IPS-20b (cell line): ENCODE results near the gene PCDH9.

ENCODE experiments used
- H3K27ac ChIP-seq: one replicate; pipeline ENCODE4 v1.5.1; 2013; ENCODE audit warnings: low read length
- H3K27me3 ChIP-seq: 2 replicates; pipeline ENCODE4 v1.6.1; 2013; ENCODE audit warnings: mild to moderate bottlenecking, low read length, inconsistent platforms; ENCODE audit not compliant: insufficient read depth
- H3K36me3 ChIP-seq: 2 replicates; pipeline ENCODE4 v1.6.1; 2013; ENCODE audit warnings: low read depth, mild to moderate bottlenecking, inconsistent platforms, low read length, moderate library complexity; ENCODE audit not compliant: insufficient read depth
- H3K4me1 ChIP-seq: 2 replicates; pipeline ENCODE4 v1.6.1; 2013; ENCODE audit warnings: mild to moderate bottlenecking, control low read depth, inconsistent platforms, low read length, moderate library complexity; ENCODE audit not compliant: insufficient read depth
- H3K4me3 ChIP-seq: 2 replicates; pipeline ENCODE4 v1.5.1; 2013; ENCODE audit warnings: mild to moderate bottlenecking, low read length, inconsistent platforms
- H3K9ac ChIP-seq: 2 replicates; pipeline ENCODE4 v1.6.1; 2013; ENCODE audit warnings: low read depth, mild to moderate bottlenecking, inconsistent platforms, low read length, moderate library complexity
- H3K9me3 ChIP-seq: 2 replicates; pipeline ENCODE4 v1.6.1; 2013; ENCODE audit warnings: mild to moderate bottlenecking, low read depth, low read length, inconsistent platforms; ENCODE audit not compliant: insufficient read depth

The PCDH9 gene

GRCh38 chr13:66518068-66518467 is 712.1 kb downstream of the PCDH9 start:
- Histone ChIP-seq H3K27me3 (no peaks in the 10 kb centered on the region), H3K27ac (no peak overlapping the region), H3K36me3 (no peaks in the 10 kb centered on the region), H3K9ac (no peak overlapping the region), H3K4me3 (no peak overlapping the region), H3K4me1 (no peaks in the 10 kb centered on the region), H3K9me3 (no peaks in the 10 kb centered on the region)

GRCh38 chr13:66513728-66514127 is 716.4 kb downstream of the PCDH9 start:
- no peak overlapping the region for H3K9ac ChIP-seq
- no peaks in the 10 kb centered on the region for H3K27me3 ChIP-seq
- no peaks in the 10 kb centered on the region for H3K9me3 ChIP-seq
- H3K36me3 ChIP-seq, result no peaks in the 10 kb centered on the region
- no peak overlapping the region for H3K27ac ChIP-seq
- no peaks in the 10 kb centered on the region for H3K4me1 ChIP-seq
- no peak overlapping the region for H3K4me3 ChIP-seq

GRCh38 chr13:66509175-66509574 is 721.0 kb downstream of the PCDH9 start:
- Histone ChIP-seq H3K27ac (no peak overlapping the region), H3K4me3 (no peak overlapping the region), H3K9me3 (no peaks in the 10 kb centered on the region), H3K27me3 (no peaks in the 10 kb centered on the region), H3K4me1 (0 out of 2 replicates have a peak, but pooled peaks cover 3% of the 10 kb centered on the region), H3K9ac (no peak overlapping the region), H3K36me3 (no peaks in the 10 kb centered on the region)

GRCh38 chr13:66508153-66508909 is 721.8 kb downstream of the PCDH9 start:
- H3K27ac ChIP-seq, result no peak overlapping the region
- no peaks in the 10 kb centered on the region for H3K27me3 ChIP-seq
- peaks cover 10% of the 10 kb centered on the region for H3K4me1 ChIP-seq
- no peak overlapping the region for H3K4me3 ChIP-seq
- H3K36me3 ChIP-seq, result no peaks in the 10 kb centered on the region
- H3K9ac ChIP-seq, result no peak overlapping the region
- H3K9me3 ChIP-seq, result no peaks in the 10 kb centered on the region

DNA sequence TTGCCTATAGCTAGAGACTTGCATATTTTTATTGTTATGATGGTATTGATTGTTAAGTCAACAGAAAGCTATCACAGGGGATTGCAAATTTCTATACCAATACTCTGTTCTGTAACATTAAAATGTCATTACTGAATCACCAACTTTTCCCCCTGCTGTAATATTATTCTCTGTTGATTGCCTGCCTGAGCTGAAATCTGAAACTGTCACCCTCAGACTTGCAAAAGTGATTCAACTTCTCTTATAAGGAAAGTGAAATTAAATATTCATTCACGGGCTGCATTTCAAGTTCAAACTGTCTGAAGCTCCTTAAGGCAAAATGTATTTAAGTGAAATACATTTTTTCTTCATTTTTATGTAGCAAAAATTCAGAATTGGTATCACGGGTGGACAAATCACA is 723.2 kb downstream of the PCDH9 start:
- Histone ChIP-seq H3K27me3 (no peaks in the 10 kb centered on the region), H3K4me3 (no peak overlapping the region), H3K36me3 (no peaks in the 10 kb centered on the region), H3K27ac (no peak overlapping the region), H3K4me1 (peaks cover 15% of the 10 kb centered on the region), H3K9me3 (no peaks in the 10 kb centered on the region), H3K9ac (no peak overlapping the region)

- H3K9me3 ChIP-seq, result no peaks in the 10 kb centered on the region
- no peaks in the 10 kb centered on the region for H3K36me3 ChIP-seq
- no peak overlapping the region for H3K27ac ChIP-seq
- H3K27me3 ChIP-seq, result no peaks in the 10 kb centered on the region
- no peak overlapping the region for H3K9ac ChIP-seq
- H3K4me3 ChIP-seq, result no peak overlapping the region
- peaks cover 15% of the 10 kb centered on the region for H3K4me1 ChIP-seq
Measured at GRCh38 chr13:66506051-66506777, 723.9 kb downstream of the PCDH9 start.

DNA sequence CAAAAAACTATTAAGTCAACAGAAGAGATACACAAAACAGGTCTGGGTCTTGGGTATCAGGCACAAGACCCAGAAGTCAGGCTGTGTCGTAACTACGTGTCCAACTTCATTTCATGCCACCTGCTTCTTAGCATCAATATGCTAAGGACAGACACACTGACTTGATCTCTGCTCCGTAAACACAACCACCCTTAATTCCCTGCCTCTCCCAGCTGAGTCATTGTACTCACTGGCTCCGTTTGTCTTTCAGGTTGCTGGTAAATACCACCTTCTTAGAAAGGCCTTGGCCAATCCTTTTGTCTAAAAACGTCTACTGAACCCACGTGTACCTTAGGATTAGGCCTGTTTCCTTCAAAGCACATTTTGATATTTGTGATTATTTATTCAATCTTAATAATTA is 726.2 kb downstream of the PCDH9 start:
- no peaks in the 10 kb centered on the region for H3K36me3 ChIP-seq
- no peaks in the 10 kb centered on the region for H3K9me3 ChIP-seq
- no peaks in the 10 kb centered on the region for H3K27me3 ChIP-seq
- no peak overlapping the region for H3K4me3 ChIP-seq
- H3K9ac ChIP-seq, result no peak overlapping the region
- H3K27ac ChIP-seq, result no peak overlapping the region
- peaks cover 15% of the 10 kb centered on the region for H3K4me1 ChIP-seq

GRCh38 chr13:66501181-66501580 is 729.0 kb downstream of the PCDH9 start:
- Histone ChIP-seq H3K27ac (no peak overlapping the region), H3K4me1 (peaks cover 15% of the 10 kb centered on the region), H3K4me3 (no peak overlapping the region), H3K36me3 (no peaks in the 10 kb centered on the region), H3K9ac (no peak overlapping the region), H3K9me3 (no peaks in the 10 kb centered on the region), H3K27me3 (no peaks in the 10 kb centered on the region)

DNA sequence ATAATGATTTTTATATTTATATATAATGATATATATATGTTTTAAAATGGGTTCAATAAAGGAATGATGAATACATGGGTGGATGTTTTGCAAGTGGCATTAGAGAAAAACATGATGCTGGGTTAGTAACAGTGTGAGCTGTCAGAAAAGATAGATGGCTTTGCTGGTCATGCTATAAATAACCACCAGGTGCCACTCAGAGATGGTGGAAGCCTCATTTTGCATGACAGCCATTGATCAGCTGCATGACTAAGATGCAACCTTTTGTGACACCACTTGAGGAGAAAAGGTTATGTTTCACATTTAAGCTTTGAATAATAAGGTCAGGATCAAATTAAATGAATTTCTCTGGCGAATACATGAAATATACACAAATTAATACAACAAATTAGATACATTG is 737.7 kb downstream of the PCDH9 start:
- no peaks in the 10 kb centered on the region for H3K4me1 ChIP-seq
- H3K9ac ChIP-seq, result no peak overlapping the region
- H3K27ac ChIP-seq, result no peak overlapping the region
- H3K4me3 ChIP-seq, result no peak overlapping the region
- no peaks in the 10 kb centered on the region for H3K9me3 ChIP-seq
- H3K27me3 ChIP-seq, result no peaks in the 10 kb centered on the region
- H3K36me3 ChIP-seq, result no peaks in the 10 kb centered on the region

DNA sequence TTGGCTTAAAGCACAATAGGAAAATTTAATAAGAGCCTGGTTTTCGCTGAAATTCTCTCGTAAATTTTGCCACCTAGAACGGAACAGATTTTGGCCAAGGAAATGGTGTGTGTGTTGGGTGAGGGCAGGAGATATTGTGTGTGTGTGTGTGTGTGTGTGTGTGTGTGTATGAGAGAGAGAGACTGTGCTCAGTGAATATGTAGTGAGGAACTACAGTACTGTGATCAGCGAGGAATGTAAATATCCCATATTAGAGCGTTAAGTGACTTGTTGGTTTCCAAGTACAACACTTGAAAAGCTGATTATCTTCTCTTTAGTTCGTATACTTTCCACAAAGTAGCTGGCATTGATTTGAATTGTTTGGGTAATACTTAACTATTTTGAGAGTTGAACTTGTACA is 738.9 kb downstream of the PCDH9 start:
- Histone ChIP-seq H3K36me3 (no peaks in the 10 kb centered on the region), H3K9ac (no peak overlapping the region), H3K9me3 (no peaks in the 10 kb centered on the region), H3K27me3 (no peaks in the 10 kb centered on the region), H3K4me1 (no peaks in the 10 kb centered on the region), H3K4me3 (no peak overlapping the region), H3K27ac (no peak overlapping the region)

DNA sequence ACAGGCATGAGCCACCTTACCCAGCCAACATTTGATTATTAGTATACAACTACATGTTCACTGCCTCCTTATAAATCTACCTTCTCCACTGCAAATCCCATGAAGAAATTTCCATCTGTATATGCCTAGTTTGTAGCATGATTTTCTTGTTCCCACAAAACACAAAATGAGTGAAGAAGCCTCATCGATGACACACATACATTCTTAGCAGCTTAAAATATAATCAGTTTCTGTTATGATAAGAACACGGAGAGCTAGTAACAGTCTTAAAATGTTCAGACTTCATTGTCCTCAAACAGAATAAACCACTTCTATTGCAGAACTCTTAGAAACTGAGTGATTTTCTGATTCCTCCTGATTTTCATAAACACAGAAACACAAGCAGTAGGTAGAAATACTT is 740.5 kb downstream of the PCDH9 start:
- Histone ChIP-seq H3K27ac (no peak overlapping the region), H3K36me3 (no peaks in the 10 kb centered on the region), H3K4me3 (no peak overlapping the region), H3K9me3 (no peaks in the 10 kb centered on the region), H3K4me1 (no peaks in the 10 kb centered on the region), H3K9ac (no peak overlapping the region), H3K27me3 (no peaks in the 10 kb centered on the region)

GRCh38 chr13:66489172-66489571 is 741.0 kb downstream of the PCDH9 start:
- Histone ChIP-seq H3K27ac (no peak overlapping the region), H3K4me1 (no peaks in the 10 kb centered on the region), H3K4me3 (no peak overlapping the region)

More at GRCh38 chr13:66489172-66489571, 741.0 kb downstream of the PCDH9 start:
- no peaks in the 10 kb centered on the region for H3K27me3 ChIP-seq
- H3K9me3 ChIP-seq, result no peaks in the 10 kb centered on the region
- H3K9ac ChIP-seq, result no peak overlapping the region
- no peaks in the 10 kb centered on the region for H3K36me3 ChIP-seq
